HG03565 (cell line): ENCODE results near the gene ASS1.

Source experiments
- ATAC-seq: cut with Tn5 transposase; IDR thresholded peaks from one replicate; pipeline ENCODE4 v1.9.1; 2021; ENCODE audit warnings: mild to moderate bottlenecking, moderate library complexity; ENCODE audit not compliant: unreplicated experiment

ASS1 gene

DNA sequence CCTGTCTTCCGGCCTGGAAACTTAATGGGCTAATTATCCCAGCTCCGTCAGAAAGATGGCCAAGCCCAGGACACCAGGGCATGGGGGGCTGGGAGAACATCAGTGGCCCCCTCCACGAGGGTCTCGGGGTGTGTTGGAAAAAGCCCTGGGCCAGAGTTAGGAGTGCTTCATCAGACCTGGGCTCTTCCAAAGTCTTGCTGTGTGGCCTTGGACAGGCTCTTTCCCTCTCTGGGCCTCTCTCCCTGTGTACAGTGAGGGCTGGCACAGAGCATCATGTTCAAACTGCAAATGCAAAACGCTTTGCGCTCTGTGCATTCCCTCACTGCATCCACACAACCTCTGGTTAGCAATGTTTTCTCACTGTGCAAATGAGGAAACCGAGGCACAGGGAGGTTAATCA, 48.3 kb downstream of the ASS1 start:
- no peak for ATAC-seq

DNA sequence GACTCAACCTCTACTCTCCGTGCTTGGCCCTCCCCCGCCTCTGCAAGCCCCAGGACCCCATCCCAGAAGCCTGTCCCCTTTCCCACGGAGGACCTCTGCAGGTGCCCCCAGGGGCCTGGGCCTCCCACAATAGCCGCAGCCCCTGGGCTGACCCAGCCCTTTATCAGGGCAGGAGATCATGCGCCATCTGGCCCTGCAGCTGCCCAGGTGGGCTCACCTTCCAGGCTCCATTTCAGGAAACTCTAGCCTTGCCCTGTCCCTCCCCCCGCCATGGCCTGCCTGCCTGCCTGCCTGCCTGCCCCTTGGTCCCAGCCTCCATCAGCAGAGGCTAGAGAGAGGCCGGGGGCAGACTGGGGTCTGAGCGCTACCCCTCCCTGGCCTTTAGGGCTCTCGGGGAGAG, 48.7 kb downstream of the ASS1 start:
- ATAC-seq: no peak

DNA sequence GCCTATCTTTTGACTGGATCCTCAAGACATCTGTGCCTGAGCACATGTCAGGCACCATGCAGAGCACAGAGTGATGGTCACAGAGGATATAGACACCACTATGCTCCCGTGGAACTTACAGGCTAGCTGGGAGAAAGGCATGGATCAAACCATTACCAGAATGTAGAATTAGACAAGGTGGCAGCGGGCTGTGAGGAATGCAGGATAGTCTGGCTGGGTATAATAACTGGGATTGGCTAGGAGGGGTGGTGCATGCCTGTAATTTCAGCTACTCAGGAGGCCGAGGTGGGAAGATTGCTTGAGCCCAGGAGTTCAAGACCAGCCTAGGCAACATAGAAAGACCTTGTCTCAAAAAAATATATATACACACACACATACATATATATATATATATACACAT, 50.3 kb downstream of the ASS1 start:
- ATAC-seq: no peak

DNA sequence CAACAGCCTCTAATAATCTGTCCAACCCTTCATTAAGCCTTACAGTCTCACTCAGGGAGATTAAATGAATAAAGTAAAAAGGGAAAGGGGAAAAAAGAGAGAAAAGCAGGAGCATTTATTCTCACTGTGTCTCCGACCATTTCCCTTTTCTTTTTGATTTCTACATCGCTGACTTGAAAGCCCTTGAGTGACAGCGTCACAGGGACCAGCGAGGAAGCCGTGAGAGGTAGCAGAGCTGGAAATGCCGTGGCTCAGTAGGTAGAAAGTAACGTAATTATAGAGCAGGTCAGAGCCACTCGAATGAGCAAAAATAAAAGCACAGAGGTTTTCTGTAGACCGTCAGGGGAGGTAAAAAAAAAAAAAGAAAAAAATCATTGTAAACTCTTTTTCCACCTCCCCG, 52.4 kb downstream of the ASS1 start:
- no peak for ATAC-seq

DNA sequence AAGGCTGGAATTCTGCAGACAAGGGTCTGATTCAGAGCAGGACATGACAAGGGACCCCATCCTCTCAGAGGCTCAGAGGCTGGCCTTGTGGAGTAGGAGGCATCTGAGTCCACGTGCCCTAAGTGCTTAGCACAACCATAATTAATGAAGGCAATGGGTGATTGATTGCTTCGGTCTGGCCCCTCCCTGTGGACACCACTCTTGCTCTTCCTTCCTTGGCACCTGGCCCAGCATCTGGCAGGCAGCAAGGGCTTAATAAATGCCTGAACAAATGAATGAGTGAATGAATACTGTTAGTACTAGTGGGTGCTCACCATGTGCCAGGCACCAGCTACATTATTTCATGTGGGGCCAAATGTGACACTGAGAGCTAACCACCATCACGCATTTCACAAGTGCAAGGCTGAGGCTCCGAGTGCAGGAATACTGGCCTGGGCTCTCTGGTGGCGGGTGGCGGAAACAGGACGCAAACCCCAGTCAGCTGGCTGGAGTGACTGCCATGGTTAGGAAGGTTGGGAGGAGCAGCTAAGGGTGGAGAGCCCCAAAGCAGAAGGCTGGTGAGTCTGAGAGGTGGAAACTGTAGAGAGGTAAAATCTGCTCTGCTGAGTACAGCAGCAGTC, 53.6 kb downstream of the ASS1 start:
- ATAC-seq: no peak

DNA sequence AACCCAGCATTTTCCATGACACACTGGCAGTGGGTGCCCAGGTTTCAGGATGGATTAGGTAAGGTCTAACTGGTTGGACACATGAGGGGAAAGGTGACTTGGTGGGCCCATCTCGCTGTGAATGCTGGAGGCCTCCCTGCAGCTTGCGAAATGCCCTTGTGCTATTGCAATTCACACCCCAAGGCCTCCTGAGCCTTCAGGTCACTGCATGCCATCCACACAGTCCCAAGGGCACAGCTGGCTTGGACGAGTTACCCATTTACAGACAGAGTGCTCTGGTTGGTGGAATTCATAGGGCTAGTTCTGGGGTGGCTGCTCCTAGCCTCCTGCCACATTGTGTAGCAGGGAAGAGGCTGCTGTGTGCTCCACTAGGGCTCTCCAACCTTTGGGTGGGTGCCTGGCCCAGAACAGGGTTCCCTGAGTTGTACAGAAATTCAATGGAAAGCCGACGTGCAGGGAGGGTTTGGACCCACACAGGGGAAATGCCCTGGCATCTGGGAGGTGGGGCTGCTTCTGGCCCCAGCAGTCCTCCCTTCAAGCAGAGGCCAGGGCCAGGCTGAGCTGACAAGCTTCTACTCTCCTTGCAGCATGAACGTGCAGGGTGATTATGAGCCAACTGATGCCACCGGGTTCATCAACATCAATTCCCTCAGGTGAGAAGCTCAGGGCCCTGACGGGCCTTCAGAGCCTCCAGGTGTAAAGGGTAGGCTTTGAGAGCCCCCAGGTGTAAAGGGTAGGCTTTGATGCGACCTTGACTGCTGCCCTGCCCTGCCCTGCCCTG, 54.3 kb downstream of the ASS1 start:
- ATAC-seq: no peak

DNA sequence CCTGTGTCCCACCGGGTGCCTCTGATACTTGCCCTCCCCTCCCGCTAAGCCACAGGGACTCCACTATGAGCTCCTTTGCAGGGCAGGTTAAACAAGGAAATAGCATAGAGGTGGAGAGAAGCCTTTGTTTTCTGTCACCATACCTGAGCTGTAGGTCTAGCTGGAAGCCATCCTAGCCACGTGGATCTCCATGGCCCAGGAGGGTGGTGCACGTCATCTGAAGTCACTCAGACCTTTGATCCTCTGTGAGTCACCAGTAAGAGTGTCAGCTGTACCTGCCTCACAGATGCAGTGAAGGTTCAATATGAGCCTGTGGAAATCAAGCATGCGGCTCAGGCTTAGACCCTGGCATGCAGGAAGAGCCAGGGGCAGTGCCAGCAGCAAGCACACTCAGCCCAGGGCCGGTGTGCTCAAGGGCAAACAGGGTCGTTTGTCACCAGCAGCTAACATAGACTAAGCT, 55.1 kb downstream of the ASS1 start:
- no peak for ATAC-seq

DNA sequence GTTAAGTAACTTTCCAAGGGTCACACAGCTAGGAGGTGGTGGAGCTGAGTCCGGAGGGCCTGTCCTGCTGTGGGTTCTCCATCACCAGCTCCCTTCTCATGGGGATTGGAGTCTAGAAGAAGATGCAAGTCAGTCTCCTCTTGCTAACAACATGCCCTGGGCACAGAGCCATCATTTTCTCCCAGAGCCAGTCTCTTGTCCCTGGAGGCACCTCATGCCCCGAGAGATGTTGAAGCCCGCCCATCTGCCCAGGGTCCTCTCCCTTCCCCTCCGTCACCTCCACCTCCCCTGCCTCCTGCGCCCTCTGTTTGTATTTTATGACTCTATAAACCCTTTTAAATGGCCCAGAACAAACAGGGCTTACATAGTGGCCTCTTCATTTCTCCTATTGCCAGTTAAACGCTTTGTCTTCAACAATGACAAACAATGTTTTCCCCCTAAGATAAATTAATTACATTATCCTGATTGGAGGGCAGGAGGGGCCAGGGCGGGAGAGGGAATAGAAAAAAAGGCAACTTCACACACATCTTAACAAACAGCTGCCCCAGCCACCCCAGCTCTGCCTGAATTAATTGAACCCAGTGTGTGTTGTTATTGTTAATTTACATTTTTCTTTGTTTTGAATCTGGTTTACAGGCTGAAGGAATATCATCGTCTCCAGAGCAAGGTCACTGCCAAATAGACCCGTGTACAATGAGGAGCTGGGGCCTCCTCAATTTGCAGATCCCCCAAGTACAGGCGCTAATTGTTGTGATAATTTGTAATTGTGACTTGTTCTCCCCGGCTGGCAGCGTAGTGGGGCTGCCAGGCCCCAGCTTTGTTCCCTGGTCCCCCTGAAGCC, 55.8 kb downstream of the ASS1 start:
- ATAC-seq: no peak

DNA sequence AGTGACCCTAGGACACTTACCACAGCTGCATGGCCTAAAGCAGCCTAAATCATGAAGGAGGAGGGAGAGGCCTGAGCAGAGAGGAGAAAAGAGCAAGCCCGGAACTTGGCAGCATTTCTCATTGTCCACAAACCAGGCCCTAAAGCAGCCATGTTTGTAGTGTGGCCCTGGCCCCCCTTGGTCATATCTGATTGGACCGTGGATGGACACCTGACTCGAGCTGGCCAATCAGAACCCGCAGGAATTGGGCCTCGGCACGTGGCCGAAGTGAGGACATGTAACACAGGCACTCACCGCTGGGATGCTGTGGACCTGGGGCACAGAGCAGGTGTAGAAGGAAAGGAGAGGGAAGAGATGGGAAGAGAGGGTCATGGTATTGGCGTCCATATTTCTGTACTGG, 56.9 kb downstream of the ASS1 start:
- no peak for ATAC-seq

DNA sequence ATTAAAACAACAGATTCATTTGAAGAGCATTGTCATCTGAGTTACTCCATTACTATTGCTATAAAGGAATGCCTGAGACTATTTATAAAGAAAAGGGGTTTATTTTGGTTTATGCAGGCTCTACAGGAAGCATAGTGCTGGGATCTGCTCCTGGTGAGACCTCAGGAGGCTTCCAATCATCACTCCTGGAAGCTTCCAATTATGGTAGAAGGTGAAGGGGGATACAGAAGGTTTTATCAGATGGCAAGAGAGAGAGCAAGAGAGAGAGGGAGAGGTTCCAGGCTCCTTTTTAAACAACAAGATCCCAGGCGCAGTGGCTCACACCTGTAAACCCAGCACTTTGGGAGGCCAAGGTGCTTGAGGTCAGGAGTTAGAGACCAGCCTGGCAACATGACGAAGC, 63.5 kb downstream of the ASS1 start:
- no peak for ATAC-seq

DNA sequence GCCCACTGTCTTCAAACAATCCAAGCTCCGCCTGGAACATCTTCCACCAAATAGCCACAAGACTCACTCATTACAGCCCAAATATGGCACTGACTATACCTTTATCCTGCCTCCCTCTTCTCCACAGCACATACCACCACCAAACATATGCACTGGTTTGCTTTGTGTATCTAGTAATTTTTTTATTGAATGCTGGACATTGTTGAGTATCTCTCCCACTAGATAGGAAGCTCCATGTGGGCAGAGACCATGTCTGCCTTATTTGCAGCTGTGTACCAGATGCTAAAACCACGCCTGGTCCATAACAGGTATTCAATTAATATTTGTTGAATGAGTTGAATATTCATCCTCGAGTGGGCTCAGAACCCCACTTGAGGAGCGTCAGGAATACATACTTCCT, 67.4 kb downstream of the ASS1 start:
- no peak for ATAC-seq

DNA sequence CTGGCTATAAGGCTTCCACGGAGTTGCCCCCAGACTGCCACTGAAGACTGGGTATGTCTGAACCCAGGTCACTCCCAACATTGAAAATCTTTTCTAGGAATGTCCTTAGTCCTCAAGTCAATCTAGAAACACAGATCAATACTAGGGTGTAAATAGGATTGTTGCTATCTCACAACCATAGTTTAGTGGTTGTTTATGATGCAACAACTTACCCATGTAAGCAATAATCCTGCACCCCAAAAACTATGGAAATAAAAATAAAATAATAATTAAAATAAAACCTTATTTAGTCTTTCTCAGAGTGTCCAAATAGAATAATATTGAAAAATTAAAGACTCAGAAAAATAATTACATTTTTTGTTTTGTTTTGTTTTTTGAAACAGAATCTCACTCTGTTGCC, 68.3 kb downstream of the ASS1 start:
- ATAC-seq: no peak

DNA sequence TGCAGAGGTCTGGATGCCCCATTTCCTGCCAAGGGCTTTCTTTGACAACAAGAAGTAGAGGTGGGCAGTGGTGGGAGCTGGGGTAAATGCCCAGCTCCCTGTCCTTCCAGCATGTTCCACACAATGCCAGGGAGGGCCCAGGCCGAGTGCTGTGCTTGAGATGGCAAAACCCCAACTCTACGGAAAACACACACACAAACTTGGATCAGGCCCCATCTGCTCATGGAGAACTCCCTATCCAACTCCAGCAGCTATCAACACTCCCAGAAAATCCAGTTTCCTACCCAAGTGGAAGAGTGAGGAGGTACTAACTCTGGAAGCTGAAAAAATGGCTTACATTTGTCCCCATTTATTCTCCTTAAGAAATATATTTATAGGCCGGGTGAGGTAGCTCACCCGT, 73.5 kb downstream of the ASS1 start:
- ATAC-seq: no peak

DNA sequence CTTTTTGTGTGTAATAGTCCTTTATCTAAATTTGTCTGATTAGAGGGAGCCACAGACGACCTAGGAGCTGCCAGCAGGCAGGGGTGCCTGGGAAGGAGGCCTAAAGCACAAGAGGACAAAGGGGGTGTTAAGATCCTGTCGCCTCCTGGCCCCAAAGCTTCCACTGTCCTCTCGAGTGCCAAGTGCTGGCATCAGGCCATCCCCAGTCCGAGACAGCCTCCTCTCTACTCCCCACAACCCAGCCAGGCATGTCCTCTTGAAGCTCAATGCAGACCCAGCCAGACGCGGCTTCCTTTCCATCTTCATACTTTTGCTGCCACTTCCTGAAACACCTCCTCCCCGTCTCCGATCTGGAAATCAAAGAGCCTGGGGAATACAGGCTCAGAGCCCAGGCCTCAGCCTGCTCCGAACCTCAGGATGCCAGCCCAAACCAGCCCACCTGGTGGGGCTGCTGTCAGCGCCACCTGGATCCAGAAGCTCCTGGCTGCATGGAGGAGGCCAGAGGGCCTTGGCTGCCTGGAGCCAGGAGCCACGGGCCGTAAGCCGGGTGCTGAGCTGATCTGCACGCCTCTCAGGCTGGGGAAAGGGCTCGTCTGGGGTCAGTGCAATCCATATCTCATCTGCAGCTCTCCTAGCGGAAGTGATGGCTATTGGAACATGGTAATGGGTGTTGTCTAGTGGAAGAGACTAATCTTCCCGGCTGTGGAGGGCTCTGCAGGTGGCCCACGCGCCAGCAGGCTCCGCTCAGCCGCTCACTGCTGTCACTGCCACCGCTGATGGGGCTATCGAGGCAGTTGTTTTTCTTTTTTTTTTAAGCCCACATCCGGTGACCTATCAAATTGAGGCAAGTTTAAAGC, 74.4 kb downstream of the ASS1 start:
- no peak for ATAC-seq

DNA sequence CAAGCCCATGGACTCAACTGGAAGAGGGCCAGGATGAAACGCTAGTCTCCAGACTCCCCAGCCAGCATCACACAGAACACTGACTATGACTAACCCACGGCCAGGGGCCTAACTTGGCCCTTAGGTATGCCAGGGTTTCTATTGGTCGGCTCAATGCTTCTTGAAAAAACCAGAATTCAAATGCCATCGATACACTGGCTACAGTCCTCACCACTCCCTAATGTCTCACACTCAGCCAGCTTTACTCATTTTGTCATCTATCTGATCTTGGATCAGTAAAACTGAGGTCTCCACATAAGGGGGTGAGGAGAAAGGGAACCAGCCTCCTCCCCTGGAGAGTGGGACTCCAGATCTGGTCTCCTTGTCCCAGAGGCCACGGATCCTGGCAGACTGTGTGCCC, 75.2 kb downstream of the ASS1 start:
- ATAC-seq: no peak

DNA sequence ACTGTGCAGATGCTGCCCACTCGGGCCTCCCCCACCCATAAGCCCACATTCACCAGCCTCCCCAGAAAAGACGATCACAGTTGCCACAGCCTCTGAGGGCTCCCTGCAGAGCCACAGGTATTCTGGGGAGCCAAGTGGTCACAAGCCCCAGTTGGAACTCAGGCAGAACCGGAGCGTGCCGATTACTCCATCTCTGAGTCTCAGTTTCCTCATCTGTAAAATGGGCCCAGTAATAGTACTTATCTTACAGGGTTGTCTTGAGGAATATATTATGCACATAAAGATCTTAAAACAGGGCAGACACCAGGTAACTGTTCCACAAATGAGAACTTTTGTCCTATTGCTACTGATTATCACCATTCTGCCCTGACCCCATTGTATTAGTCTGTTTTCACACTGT, 77.0 kb downstream of the ASS1 start:
- ATAC-seq: no peak

DNA sequence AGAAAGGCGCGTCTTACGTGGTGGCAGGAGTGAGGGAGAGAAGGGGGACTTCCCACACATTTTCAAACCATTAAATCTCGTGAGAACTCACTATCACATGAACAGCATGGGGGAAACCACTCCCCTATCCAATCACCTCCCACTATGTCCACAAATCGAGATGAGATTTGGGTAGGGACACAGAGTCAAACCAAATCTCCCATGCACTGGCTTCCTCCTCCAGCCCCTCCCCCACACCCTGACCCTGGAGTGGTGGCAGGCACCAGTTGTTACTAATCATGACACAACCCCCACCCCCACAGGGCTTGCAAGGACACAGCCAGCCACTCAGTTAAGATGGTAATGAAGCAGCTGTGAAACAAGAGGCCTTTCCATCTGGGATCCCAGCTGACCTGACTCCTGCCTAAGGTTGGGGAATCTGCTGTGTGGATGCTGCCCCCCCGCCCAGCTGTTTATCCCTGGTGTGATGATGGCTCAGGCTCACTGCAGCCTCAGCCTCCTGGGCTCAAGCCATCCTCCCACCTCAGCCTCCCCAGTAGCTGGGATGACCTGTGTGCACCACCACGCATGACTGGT, 77.6 kb downstream of the ASS1 start:
- no peak for ATAC-seq

DNA sequence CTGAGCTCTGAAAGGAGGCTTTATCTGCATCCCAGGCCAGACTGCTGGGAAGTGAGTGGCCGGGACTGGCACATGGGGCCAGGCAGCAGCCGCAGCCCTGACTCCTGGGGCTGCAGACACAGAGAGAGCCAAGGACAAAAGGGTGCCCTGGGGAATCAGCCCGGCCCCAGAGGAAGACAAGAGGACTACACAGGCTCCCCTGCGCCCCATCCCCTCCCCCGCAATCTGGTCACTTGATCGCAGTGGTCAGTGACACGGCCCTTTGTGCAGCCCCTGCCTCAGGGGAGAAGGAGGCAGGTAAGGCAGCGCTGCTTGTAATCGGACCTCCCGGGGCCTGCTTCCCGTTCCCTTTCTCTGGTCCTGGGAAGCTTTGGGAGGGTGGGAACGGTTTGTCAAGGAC, 79.2 kb downstream of the ASS1 start:
- no peak for ATAC-seq

DNA sequence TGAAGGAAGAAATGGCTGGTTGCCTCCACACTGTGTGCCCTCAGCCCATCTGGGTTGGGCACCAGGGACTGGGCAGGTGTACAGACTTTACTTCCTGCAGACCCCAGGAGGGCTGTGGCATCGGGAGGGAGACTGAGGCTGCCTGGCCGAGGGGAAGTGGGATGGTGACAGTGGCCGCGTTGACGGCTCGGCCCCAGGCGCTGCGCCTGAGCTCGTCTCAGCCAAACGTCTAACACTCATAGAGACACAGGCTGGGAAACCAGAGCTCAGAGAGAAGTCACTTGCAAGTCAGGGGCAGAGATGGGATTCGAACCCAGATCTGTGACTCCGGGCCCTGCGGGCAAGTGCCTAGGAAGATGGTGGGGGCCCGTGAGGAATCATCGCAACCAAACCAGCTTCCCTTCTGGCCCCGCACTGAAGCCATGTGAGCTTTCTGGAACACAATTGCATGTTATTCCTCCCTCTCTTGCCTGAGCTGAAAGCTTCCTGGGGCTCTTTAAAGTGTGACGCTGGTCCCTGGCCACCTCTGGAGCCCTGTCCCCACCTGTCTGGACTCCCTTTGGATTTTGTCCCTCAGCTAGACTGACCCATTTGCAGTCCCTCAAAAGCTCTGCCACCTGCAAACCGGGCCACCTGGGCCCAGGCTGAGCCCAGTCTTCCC, 81.6 kb downstream of the ASS1 start:
- no peak for ATAC-seq
